Adipocyte (in vitro differentiated cells): Measurements from ENCODE around the gene CHD9NB.

ENCODE experiments used
- DNase-seq: peaks from one replicate; pipeline ENCODE4 v3.0.0-alpha.2; 2015; ENCODE audit warnings: low read depth
- H3K27me3 ChIP-seq: replicated peaks from 2 replicates; pipeline ENCODE4 v1.7.0; 2013; ENCODE audit warnings: mild to moderate bottlenecking, low read length, moderate library complexity; ENCODE audit not compliant: control insufficient read depth, insufficient read depth
- H3K36me3 ChIP-seq: 2 replicates; pipeline ENCODE4 v1.7.0; 2013; ENCODE audit warnings: low read length, mild to moderate bottlenecking, moderate library complexity; ENCODE audit not compliant: control insufficient read depth, insufficient read depth, severe bottlenecking
- H3K4me1 ChIP-seq: 2 replicates; pipeline ENCODE4 v1.7.0; 2013; ENCODE audit warnings: mild to moderate bottlenecking, low read length, moderate library complexity; ENCODE audit not compliant: control insufficient read depth, insufficient read depth
- H3K4me3 ChIP-seq: 2 replicates; pipeline ENCODE4 v1.7.0; 2013; ENCODE audit warnings: mild to moderate bottlenecking, low read length, moderate library complexity
- H3K9ac ChIP-seq: 2 replicates; pipeline ENCODE4 v1.7.0; 2013; ENCODE audit warnings: mild to moderate bottlenecking, low read length, moderate library complexity
- H3K9me3 ChIP-seq: 2 replicates; pipeline ENCODE4 v1.7.0; 2013; ENCODE audit warnings: mild to moderate bottlenecking, low read length, moderate library complexity; ENCODE audit not compliant: control insufficient read depth

The CHD9NB gene

DNA sequence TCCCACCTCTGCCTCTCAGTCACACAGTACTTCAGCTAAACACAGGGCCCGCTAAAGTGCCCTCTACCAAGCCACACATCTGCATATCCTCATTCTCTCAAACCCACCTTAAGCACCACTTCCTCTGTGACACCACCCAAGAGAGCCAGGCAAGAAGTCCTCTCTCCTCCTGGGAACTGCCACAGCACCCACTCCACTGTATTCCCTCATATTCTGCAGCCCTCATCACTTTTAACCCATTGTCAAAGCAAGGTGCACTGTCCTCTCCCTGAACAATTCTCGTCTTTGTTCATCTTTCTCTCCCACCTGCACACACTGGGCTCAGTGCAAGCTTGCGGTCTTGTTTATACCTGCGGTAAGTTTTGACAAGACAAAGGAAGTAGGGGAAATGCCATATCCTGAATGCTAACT, 15.7 kb upstream of the CHD9NB start:
- Histone ChIP-seq H3K4me1 (peaks cover 30% of the 10 kb centered on the region), H3K36me3 (peaks cover 9% of the 10 kb centered on the region), H3K9ac (no peak overlapping the region), H3K9me3 (no peaks in the 10 kb centered on the region), H3K27me3 (no peaks in the 10 kb centered on the region), H3K4me3 (no peak overlapping the region)
- no peak for DNase-seq

DNA sequence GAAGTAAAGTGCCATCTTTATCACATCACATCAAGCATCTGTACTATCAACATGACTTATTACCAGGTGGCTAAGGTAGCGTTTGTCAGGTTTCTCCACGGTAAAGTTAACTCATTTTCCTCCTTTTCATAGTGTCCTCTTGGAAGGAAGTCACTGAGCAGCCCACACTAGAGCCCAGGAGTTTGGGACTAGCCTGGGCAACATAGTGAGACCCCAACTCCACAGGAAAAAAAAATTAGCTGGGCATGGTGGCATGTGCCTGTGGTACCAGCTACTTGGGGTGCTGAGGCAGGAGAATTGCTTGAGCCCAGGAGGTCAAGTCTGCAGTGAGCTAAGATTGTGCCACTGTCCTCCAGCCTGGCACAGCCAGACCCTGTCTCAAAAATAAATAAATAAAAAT, 15.0 kb upstream of the CHD9NB start:
- DNase-seq, result no peak
- no peak overlapping the region for H3K4me3 ChIP-seq
- peaks cover 9% of the 10 kb centered on the region for H3K36me3 ChIP-seq
- H3K9ac ChIP-seq, result no peak overlapping the region
- H3K9me3 ChIP-seq, result no peaks in the 10 kb centered on the region
- H3K27me3 ChIP-seq, result no peaks in the 10 kb centered on the region
- H3K4me1 ChIP-seq, result peaks cover 30% of the 10 kb centered on the region

DNA sequence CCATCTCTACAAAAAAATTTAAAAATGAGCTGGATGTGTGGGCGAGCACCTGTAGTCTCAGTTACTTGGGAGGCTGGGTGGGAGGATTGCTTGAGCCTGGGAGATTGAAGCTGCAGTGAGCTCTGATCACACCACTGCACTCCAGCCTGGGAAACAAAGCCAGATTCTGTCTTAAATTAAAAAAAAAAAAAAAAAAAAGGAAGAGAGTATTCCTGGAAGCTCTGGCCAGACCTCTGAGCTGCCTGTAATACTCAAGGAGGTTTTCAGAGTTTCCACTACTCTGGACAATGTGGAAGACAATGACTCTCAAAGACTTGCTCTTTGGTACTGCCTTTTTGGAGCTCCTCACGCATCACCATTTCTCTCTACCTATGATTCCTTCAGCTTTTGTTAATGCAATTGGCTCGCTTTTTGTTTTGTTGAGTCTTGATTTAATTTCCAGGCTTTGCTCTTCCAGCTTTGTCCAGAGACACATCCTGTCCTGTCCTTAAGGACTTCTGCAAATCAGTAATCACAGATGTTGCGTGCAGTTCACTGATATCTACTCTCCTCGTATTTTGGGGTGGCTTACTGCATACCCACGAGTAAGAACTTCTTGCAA, 12.9 kb upstream of the CHD9NB start:
- Histone ChIP-seq H3K27me3 (no peaks in the 10 kb centered on the region), H3K9me3 (no peaks in the 10 kb centered on the region), H3K36me3 (peaks cover 9% of the 10 kb centered on the region), H3K4me1 (peaks cover 19% of the 10 kb centered on the region), H3K9ac (no peak overlapping the region), H3K4me3 (no peak overlapping the region)
- DNase-seq, result no peak

DNA sequence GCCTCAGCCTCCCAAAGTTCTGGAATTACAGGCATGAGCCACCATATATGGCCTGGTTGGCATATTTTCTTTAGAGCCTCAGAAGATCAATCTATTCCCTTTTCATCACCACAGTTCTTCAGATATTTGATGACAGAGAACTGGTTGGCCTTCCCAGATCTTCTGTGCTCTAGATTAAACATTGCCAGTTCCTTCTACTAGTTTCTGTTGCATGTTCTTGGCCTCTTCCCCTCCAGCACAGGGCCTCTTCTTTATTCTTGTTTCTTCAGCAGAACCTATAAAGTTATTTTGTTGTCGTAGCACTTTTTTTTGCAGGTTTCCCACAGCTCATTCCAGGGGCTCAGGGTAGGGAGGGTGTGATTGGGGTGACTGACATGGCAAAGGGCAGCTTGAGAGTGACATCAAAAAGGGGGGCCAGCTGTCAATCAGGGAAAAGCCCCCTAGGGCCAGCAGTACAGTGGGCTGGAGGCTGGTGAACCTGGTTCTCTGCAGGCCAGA, 11.4 kb upstream of the CHD9NB start:
- peaks cover 9% of the 10 kb centered on the region for H3K36me3 ChIP-seq
- peaks cover 18% of the 10 kb centered on the region for H3K4me1 ChIP-seq
- no peaks in the 10 kb centered on the region for H3K9me3 ChIP-seq
- DNase-seq, result no peak
- H3K4me3 ChIP-seq, result no peak overlapping the region
- H3K27me3 ChIP-seq, result no peaks in the 10 kb centered on the region
- H3K9ac ChIP-seq, result no peak overlapping the region

DNA sequence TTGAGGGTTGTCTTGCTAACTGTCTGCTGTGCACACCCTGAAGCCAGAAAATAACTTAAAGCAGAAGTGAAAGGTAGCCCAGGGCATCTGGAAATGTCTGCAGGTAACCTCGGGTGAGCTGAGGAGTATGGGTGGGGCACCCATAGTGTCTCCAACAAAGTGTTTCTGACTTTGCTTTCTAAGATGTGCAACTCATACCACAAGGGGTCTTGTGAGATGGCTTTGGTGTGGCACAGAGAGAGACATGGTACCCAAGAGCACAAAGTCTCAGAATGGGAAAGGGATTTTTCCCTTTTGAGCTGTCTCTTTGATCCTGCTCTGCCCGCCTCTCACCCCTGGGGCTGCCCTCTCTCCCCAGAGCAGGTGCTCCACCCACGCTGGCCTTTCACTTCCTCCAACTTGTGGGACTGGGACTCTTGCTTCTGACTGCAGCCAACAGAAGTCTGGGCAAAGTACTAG, 9.0 kb upstream of the CHD9NB start:
- no peaks in the 10 kb centered on the region for H3K36me3 ChIP-seq
- H3K9ac ChIP-seq, result no peak overlapping the region
- no peak for DNase-seq
- no peak overlapping the region for H3K4me3 ChIP-seq
- no peaks in the 10 kb centered on the region for H3K27me3 ChIP-seq
- H3K4me1 ChIP-seq, result peaks cover 27% of the 10 kb centered on the region
- H3K9me3 ChIP-seq, result no peaks in the 10 kb centered on the region

DNA sequence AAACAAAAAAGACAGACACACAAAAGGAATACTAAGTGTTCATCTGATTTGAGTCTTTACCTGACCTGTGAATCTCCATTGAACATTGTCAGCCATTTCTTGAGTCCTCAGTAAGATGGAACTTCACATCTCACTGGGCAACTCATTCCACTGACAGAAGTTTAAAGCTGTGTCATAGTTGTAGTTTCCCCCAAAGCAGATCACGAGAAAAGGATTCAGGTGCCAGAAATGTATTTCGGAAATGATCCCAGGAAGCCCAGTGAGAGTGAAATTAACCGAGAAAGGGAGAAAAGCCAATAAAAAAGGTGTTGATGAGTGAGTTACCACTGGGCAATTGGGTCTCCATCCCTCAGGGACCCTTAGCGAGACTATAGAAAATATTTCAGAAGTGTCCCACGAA, 8.6 kb upstream of the CHD9NB start:
- no peaks in the 10 kb centered on the region for H3K27me3 ChIP-seq
- no peaks in the 10 kb centered on the region for H3K36me3 ChIP-seq
- peaks cover 29% of the 10 kb centered on the region for H3K4me1 ChIP-seq
- H3K9ac ChIP-seq, result no peak overlapping the region
- DNase-seq, result no peak
- no peaks in the 10 kb centered on the region for H3K9me3 ChIP-seq
- H3K4me3 ChIP-seq, result no peak overlapping the region

DNA sequence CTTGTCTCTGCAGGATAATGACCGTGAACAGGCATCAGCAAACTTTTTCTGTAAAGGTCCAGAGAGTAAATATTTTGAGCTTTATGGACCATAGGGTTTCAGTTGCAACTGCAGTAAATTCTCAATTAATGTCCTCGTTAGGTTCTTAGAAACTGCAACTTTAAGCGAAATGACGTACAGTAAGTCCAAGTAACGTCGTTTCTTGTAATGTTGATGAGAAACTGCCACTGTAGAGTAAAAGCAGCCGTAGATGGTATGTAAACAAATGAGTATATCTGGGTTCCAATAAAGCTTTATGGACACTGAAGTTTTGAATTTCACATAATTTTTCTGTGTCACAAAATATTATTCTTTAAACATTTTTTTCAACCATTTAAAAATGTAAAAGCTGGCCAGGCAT, 7.0 kb upstream of the CHD9NB start:
- Histone ChIP-seq H3K4me3 (no peak overlapping the region), H3K36me3 (no peaks in the 10 kb centered on the region), H3K4me1 (peaks cover 25% of the 10 kb centered on the region), H3K27me3 (no peaks in the 10 kb centered on the region), H3K9ac (no peak overlapping the region), H3K9me3 (no peaks in the 10 kb centered on the region)
- DNase-seq, result no peak

DNA sequence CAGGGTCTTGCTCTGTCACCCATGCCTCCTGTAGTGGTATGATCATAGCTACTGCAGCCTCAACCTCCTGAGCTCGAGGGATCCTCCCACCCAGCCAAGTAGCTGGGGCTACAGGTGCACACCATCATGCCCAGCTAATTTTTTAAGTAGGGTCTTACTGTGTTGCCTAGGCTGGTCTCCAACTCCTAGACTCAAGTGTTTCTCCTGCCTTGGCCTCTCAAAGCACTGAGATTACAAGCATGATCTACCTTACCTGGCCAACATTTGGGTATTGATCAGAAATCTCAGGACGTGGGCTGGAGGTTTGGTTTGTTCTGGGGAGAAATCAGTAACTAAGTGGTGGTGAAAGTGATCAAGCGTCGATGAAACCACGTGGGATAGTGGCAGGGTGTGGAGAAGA, 6.2 kb upstream of the CHD9NB start:
- no peaks in the 10 kb centered on the region for H3K36me3 ChIP-seq
- H3K9me3 ChIP-seq, result no peaks in the 10 kb centered on the region
- no peak overlapping the region for H3K4me3 ChIP-seq
- no peaks in the 10 kb centered on the region for H3K27me3 ChIP-seq
- H3K9ac ChIP-seq, result no peak overlapping the region
- no peak for DNase-seq
- peaks cover 32% of the 10 kb centered on the region for H3K4me1 ChIP-seq

DNA sequence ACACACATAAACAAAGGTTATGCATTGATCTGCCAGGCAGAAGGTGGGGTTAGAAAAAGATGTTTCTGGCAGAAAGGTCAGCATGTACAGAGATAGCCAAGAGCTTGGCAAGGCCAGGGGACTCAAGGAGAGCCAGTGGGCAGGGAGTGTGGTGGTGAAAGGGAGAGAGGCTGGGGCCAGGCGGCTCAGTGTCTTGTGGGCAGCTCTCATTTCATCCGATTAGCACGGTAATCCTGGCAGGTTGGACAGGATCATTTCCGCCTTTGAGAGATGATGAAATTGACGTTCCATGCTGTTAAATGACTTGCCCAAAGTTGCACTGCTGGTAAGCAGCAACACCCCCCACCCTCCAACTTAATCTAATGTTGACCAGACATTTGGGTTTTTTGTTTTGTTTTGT, 5.7 kb upstream of the CHD9NB start:
- Histone ChIP-seq H3K4me3 (no peak overlapping the region), H3K9me3 (no peaks in the 10 kb centered on the region), H3K27me3 (no peaks in the 10 kb centered on the region), H3K9ac (no peak overlapping the region), H3K36me3 (no peaks in the 10 kb centered on the region), H3K4me1 (peaks cover 34% of the 10 kb centered on the region)
- DNase-seq, result no peak

DNA sequence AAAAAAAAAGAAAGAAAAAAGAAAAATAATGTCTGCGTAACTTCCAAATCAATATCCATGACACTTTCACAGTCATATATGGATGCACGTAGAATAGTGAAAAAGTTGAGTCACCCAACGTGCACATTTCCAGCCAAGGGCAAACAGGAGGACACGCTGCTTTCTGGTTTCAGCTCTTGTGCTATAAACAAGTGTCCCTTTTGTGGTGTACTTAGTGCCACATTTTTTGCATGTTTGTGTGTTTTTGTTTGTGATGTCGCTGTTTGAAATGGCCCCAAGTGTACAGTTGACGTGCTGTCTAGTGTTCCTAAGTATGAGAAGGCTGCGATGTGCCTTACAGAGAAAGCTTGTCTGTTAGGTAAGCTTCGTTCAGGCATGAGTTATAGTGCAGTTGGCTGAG, 5.0 kb upstream of the CHD9NB start:
- H3K9ac ChIP-seq, result no peak overlapping the region
- no peaks in the 10 kb centered on the region for H3K27me3 ChIP-seq
- no peaks in the 10 kb centered on the region for H3K36me3 ChIP-seq
- H3K9me3 ChIP-seq, result no peaks in the 10 kb centered on the region
- peaks cover 38% of the 10 kb centered on the region for H3K4me1 ChIP-seq
- DNase-seq, result no peak
- no peak overlapping the region for H3K4me3 ChIP-seq

DNA sequence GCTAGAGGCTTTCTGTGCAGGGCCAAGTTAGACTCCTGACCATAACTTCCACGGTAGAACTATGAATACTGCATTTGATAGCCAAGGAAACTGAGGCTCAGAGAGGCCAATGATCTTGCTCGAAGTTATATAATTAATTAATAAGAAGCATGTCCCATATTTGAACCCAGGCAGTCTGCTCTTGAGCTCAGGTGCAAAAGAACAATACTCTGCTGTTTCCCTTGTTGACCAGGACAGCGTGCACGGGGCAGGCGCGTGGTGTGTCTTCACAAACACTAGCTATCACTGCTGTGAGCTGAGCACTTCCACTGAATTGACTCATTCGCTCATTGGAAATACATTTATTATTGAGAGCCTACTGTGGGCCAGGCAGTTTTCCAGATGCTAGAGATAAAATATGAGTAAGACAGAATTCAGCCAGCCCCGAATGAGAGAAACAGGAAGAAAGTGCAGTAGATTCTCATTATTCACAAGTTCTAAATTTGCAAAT, 3.7 kb upstream of the CHD9NB start:
- H3K27me3 ChIP-seq, result no peaks in the 10 kb centered on the region
- no peaks in the 10 kb centered on the region for H3K36me3 ChIP-seq
- no peaks in the 10 kb centered on the region for H3K9me3 ChIP-seq
- peak overlapping the region; percentile 87 for H3K4me3 ChIP-seq
- DNase-seq, result peak; percentile 41
- peaks cover 44% of the 10 kb centered on the region for H3K4me1 ChIP-seq
- peak overlapping the region; percentile 95 for H3K9ac ChIP-seq
